GM12892 (cell line): ENCODE results near the gene MYB.
A peak's percentile ranks its signal among the peaks of the same experiment; 100 is the strongest.

Experiments used
- DNase-seq: peaks from one replicate; pipeline ENCODE4 v3.0.0; 2011; ENCODE audit not compliant: insufficient read length
- FAIRE-seq: peaks from 2 replicates; lab custom pipeline; 2011; peaks lifted over from hg19 to GRCh38; lab: Jason Lieb, UNC
- POLR2A ChIP-seq: IDR thresholded peaks from 2 replicates; pipeline ENCODE4 v1.6.1; 2011; ENCODE audit warnings: low read depth, low read length, control low read depth
- POLR2AphosphoS5 ChIP-seq: IDR thresholded peaks from 2 replicates; pipeline ENCODE4 v1.6.1; 2011; ENCODE audit warnings: low read depth, low read length, control low read depth
- TAF1 ChIP-seq: IDR thresholded peaks from 2 replicates; pipeline ENCODE4 v1.6.1; 2011; ENCODE audit warnings: low read depth, mild to moderate bottlenecking, control low read depth, low read length, borderline replicate concordance

The MYB gene

DNA sequence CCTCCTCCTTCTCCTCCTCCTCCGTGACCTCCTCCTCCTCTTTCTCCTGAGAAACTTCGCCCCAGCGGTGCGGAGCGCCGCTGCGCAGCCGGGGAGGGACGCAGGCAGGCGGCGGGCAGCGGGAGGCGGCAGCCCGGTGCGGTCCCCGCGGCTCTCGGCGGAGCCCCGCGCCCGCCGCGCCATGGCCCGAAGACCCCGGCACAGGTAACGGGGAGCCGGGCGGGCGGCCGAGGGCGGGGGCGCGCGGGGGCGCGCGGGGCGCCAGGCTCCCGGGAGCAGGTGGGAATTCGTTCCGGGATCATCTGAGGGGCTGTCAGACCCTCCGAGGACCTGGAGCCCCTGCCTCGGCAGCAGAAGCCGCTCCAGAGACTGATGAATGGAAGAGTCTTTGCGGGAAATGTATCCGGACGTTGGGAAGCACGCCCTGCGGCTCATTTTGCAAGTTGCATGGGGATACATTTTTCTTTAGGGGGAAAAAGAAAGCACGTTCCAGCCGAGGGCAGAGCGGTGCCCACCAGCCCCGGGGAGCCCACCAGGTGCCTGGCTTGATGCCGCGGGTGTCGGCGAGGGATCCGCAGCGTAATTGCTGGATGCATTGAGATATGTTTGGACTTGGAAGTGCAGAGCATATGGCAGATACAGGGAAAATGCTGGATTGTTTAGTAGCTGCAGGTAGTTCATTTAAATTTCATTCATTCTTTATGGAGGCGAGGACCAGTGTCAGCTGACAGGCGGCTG, 394 bp downstream of the MYB start:
- no peak for DNase-seq
- TF ChIP-seq POLR2A (no peak), POLR2AphosphoS5 (no peak), TAF1 (no peak)
- no peak for FAIRE-seq

DNA sequence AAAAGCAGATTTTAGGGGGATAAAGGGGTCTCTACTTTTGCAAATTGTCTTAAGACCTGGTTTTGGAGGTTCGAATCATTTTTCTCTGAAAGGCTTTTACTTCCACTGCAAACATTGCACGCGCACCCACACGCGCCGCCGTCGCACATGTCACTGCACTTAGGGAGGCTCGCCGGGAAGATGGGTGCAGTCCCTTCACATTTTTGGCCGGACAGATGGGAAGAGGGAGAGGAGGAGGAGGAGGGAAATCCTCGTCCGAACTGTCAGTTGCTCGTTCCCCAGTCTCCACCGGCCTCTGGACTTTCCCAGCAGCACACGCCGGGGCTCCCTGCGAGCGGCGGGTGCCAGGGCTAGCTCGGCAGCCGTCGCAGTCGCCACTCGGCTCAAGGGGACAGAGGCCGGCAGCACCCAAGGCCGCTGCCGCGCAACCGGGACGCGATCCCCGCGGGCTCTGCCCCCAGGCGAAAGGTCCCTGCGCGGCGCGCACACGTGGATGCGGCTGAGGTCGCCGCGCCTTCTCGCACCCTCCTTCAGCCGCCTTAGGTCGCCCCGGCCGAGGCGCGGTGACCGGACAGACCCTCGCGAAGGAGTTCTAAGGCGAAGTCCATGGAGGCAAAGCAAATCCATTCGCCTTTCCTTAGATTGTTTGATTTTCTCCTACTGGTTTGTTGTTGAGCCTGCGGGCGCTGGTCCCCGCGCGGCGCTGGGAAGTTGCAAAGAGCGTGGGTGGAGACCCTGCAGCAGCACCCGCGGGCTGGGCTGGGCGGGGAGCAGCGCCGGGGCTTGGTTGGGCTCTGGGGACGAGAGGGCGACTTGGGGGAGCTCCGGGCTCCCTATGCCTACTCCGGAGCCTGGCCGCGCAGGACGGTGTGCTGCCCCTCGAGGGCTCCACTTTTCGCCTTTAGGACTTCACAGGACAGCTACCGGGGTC, 1.2 kb downstream of the MYB start:
- FAIRE-seq (peak; percentile 78), DNase-seq (no peak)
- TF ChIP-seq POLR2AphosphoS5 (peak; percentile 56; the same call in 1 of the 2 replicates), TAF1 (no peak)

- no peak for FAIRE-seq
Observed at GRCh38 chr6:135183002-135183531, 2.0 kb downstream of the MYB start.

DNA sequence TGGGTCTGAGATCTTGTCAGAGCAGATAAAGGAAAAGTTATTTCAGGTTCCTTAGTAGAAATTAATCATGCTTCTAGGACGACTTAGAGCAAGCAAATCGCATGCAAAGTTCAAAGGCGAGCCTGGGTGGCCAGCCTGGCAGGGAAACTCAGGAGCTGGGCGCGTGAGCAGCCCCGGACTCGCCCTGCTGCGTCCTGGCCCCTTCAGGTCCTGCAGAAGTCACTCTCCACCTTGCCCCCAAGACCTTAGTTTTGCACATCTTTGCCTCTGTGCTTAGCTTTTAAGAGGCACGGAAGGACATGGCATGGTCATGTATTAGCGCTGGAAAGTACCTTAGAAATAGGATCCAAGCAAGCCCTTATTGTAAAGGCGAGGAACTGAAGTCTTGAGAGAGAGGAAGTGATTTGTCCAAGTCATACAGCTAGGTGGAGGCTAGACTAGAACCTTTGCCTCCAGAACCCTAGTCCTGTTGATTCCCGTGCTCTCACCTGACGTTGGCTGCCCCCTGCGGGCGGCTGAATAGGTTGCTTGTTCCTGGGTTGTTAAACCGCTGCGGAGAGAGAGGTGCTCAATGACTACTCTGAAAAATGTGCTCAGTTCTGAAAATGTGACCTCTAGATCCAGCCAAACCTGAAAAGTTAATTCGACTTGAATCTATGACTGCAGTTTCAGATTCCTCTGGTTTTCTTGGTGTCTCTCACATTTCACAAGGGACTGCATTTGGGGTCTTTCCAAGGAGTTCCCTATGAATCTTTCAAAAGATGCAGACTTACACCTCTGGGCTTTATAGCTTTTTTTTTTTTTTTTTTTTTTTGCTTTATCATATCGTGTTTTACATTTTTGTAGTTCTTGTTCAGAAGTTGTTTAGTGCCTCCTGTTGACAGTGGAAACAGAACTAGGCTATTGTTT, 2.7 kb downstream of the MYB start:
- FAIRE-seq (peak; percentile 97), DNase-seq (no peak)

More at GRCh38 chr6:135183002-135183531, 2.0 kb downstream of the MYB start:
- TF ChIP-seq POLR2A (peak; percentile 65; the same call in 1 of the 2 replicates), POLR2AphosphoS5 (peak; percentile 64), TAF1 (peak; percentile 68; the same call in 1 of the 2 replicates)
- DNase-seq = peak; percentile 57

GRCh38 chr6:135185483-135185882, 4.4 kb downstream of the MYB start:
- DNase-seq = no peak
- FAIRE-seq = peak; percentile 33
- no peak for TF ChIP-seq POLR2A
- TF ChIP-seq POLR2AphosphoS5 = no peak
- TF ChIP-seq TAF1 = no peak

More for the DNA sequence above, 2.7 kb downstream of the MYB start:
- TF ChIP-seq POLR2AphosphoS5 = peak; percentile 73; the same call in 1 of the 2 replicates
- TF ChIP-seq POLR2A = peak; percentile 53; the same call in 1 of the 2 replicates
- no peak for TF ChIP-seq TAF1

- DNase-seq (no peak), FAIRE-seq (no peak)
- TF ChIP-seq POLR2AphosphoS5 (no peak), POLR2A (no peak), TAF1 (no peak)
Observed at GRCh38 chr6:135186255-135186654, 5.1 kb downstream of the MYB start.

- TF ChIP-seq POLR2AphosphoS5 = no peak
- TF ChIP-seq POLR2A = no peak
- no peak for TF ChIP-seq TAF1
- FAIRE-seq (no peak), DNase-seq (no peak)
Observed at GRCh38 chr6:135187372-135187771, 6.3 kb downstream of the MYB start.

GRCh38 chr6:135188718-135189117, 7.6 kb downstream of the MYB start:
- FAIRE-seq (peak; percentile 51), DNase-seq (no peak)
- TF ChIP-seq POLR2AphosphoS5 (no peak), TAF1 (no peak), POLR2A (no peak)

DNA sequence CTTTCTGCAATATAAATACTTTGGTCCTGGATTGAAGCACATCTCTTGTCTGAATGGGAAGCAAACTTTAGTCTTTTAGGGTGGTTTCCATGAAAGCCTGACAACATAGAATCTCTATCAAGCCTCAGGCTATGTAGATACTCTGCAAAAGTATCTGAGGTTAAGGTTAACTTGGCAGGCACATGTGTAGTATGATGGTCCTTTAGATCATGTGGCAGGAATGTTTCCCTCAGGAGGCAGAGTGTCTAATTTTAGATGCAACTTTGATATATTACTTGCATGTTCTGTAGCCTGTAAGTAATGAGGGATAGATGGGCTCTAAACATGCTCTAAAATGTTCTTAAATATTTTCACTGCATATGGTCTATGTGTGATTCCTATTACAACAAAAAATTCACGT, 8.2 kb downstream of the MYB start:
- DNase-seq = no peak
- FAIRE-seq = peak; percentile 30
- TF ChIP-seq POLR2A = no peak
- TF ChIP-seq TAF1 = no peak
- TF ChIP-seq POLR2AphosphoS5 = no peak

DNA sequence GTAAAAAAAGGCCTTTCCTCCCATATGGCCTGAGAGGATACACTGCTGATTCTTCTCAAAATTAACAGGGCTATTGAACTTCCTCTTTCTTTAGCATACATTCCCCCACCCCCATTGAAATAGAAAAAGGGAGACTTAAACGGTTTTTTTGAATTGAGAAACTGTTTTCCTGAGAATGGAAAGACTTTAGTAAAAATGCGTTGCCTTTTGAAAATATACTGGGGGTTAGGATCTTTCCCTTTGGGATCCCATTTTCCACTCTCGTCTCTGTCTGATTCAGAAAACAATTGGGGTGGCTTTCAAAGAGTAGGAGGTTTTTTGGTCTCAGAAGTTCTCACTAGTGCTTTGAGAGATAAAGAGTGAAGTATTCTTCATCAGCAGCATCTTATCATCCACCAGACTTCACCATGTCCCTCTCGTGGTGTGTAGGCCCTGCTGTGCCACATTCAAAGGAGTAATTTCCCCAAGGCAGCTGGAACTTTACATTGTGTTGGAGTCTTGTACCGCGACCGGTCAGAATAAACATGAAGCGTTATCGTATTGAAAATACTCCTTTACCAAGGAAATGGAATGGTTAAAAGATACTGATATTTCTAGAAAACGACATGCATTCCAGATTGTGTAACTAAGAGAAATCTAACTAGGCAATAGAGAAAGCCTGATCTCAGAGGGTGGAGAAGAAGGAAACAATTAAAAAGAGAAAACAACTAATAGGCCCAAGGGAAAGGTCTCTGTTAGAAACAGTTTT, 10.6 kb downstream of the MYB start:
- TF ChIP-seq TAF1 = no peak
- no peak for TF ChIP-seq POLR2A
- no peak for TF ChIP-seq POLR2AphosphoS5
- no peak for DNase-seq
- FAIRE-seq = no peak
